Stimulated activated memory B cell treated with anti-CD40 and anti-IgM and Interleukin-4, amounts not matched to agents 10 μg/mL and 1 μg/mL and 100 μg/mL, for 72 hours (primary cell): ENCODE results near the gene C18orf54.

Experiments
- ATAC-seq: fragments of 150-1000 bp; cut with Tn5 transposase; 2 replicates; pipeline ENCODE4 v1.10.0; 2021
- H3K27ac Mint-ChIP-seq: one replicate; pipeline ENCODE4 v1.8.0; 2022; ENCODE audit warnings: mild to moderate bottlenecking, mixed read lengths
- H3K27me3 Mint-ChIP-seq: one replicate; pipeline ENCODE4 v1.8.0; 2022; ENCODE audit warnings: mixed read lengths
- H3K36me3 Mint-ChIP-seq: one replicate; pipeline ENCODE4 v1.8.0; 2022; ENCODE audit warnings: mixed read lengths
- H3K4me1 Mint-ChIP-seq: one replicate; pipeline ENCODE4 v1.8.0; 2022; ENCODE audit warnings: mixed read lengths
- H3K4me3 Mint-ChIP-seq: one replicate; pipeline ENCODE4 v1.8.0; 2022; ENCODE audit warnings: mild to moderate bottlenecking, moderate library complexity, mixed read lengths
- H3K9me3 Mint-ChIP-seq: one replicate; pipeline ENCODE4 v1.8.0; 2022; ENCODE audit warnings: mixed read lengths

C18orf54 gene

GRCh38 chr18:54411781-54412180 is 54.1 kb downstream of the C18orf54 start:
- Mint-ChIP-seq H3K27me3 (peaks cover 16% of the 10 kb centered on the region), H3K9me3 (no peaks in the 10 kb centered on the region), H3K27ac (no peak overlapping the region), H3K4me3 (no peak overlapping the region), H3K36me3 (no peaks in the 10 kb centered on the region), H3K4me1 (no peaks in the 10 kb centered on the region)
- ATAC-seq: no peak

- peaks cover 11% of the 10 kb centered on the region for H3K27me3 Mint-ChIP-seq
- no peaks in the 10 kb centered on the region for H3K4me1 Mint-ChIP-seq
- H3K27ac Mint-ChIP-seq: no peak overlapping the region
- ATAC-seq: no peak
- H3K4me3 Mint-ChIP-seq: no peak overlapping the region
- no peaks in the 10 kb centered on the region for H3K9me3 Mint-ChIP-seq
- H3K36me3 Mint-ChIP-seq: no peaks in the 10 kb centered on the region
Observed at GRCh38 chr18:54415086-54415485, 57.4 kb downstream of the C18orf54 start.

GRCh38 chr18:54416436-54416835 is 58.7 kb downstream of the C18orf54 start:
- no peak overlapping the region for H3K4me3 Mint-ChIP-seq
- no peaks in the 10 kb centered on the region for H3K9me3 Mint-ChIP-seq
- peaks cover 11% of the 10 kb centered on the region for H3K27me3 Mint-ChIP-seq
- no peak for ATAC-seq
- no peaks in the 10 kb centered on the region for H3K36me3 Mint-ChIP-seq
- H3K27ac Mint-ChIP-seq: no peak overlapping the region
- no peaks in the 10 kb centered on the region for H3K4me1 Mint-ChIP-seq

GRCh38 chr18:54423831-54424230 is 66.1 kb downstream of the C18orf54 start:
- Mint-ChIP-seq H3K4me3 (no peak overlapping the region), H3K27me3 (peaks cover 13% of the 10 kb centered on the region), H3K27ac (no peak overlapping the region), H3K36me3 (no peaks in the 10 kb centered on the region), H3K4me1 (no peaks in the 10 kb centered on the region), H3K9me3 (no peaks in the 10 kb centered on the region)
- ATAC-seq: peak; percentile 62

- Mint-ChIP-seq H3K9me3 (no peaks in the 10 kb centered on the region), H3K4me3 (no peak overlapping the region), H3K27me3 (peaks cover 13% of the 10 kb centered on the region), H3K36me3 (no peaks in the 10 kb centered on the region), H3K27ac (no peak overlapping the region), H3K4me1 (no peaks in the 10 kb centered on the region)
- no peak for ATAC-seq
Observed at GRCh38 chr18:54426085-54426665, 68.5 kb downstream of the C18orf54 start.
